Gastrocnemius medialis (tissue), 4 donors: ENCODE measurements around the gene AMFR.

ENCODE experiments used
- POLR2A ChIP-seq, 2 donors: fragments of 450-650 bp; IDR thresholded peaks; one replicate each; pipeline ENCODE4 v1.6.1; 2017; ENCODE audit warnings: antibody characterized with exemption in 2 of 2, mild to moderate bottlenecking in 2 of 2, moderate library complexity in 2 of 2
- TF ChIP-seq, protein P1 (sequence below), 5 experiments: fragments of 450-650 bp in 3 of 5; fragments of 200-600 bp in 2 of 5; sonication (generic) in 2 of 5; IDR thresholded peaks in 4 of 5; conservative IDR thresholded peaks in 1 of 5; 1 replicate in 4 of 5; 2 replicates in 1 of 5; pipeline ENCODE4 v1.5.1; 2016 to 2019; ENCODE audit warnings: antibody characterized with exemption in 5 of 5, mild to moderate bottlenecking in 3 of 5, moderate library complexity in 3 of 5

DNA sequence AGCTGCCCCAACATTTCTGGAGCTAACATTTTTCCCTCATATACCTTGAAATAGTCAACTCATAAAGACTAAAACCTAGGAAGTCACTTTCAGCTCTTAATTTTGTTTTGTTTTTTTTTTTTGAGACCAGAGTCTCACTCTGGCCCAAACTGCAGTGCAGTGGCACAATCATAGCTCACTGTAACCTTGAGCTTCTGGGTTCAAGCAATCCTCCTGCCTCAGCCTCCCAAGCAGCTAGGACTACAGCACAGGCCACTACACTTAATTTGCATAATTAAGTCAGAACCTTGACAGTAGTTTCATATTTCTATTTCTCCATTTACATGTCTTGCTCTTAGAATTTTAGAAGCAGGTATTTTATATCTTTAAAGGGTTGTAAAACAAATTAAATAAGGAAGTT lies 4.7 kb downstream of the AMFR start:
- TF ChIP-seq POLR2A (IDR thresholded peaks at IDR 0.05), result no peak
- TF ChIP-seq, protein P1, sequence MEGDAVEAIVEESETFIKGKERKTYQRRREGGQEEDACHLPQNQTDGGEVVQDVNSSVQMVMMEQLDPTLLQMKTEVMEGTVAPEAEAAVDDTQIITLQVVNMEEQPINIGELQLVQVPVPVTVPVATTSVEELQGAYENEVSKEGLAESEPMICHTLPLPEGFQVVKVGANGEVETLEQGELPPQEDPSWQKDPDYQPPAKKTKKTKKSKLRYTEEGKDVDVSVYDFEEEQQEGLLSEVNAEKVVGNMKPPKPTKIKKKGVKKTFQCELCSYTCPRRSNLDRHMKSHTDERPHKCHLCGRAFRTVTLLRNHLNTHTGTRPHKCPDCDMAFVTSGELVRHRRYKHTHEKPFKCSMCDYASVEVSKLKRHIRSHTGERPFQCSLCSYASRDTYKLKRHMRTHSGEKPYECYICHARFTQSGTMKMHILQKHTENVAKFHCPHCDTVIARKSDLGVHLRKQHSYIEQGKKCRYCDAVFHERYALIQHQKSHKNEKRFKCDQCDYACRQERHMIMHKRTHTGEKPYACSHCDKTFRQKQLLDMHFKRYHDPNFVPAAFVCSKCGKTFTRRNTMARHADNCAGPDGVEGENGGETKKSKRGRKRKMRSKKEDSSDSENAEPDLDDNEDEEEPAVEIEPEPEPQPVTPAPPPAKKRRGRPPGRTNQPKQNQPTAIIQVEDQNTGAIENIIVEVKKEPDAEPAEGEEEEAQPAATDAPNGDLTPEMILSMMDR (IDR thresholded peaks at IDR 0.05 in 4 of 5, conservative IDR thresholded peaks at IDR 0.05 in 1 of 5), result no peak
